ENCODE data around the gene WNK2. TPM values are rescaled to one million over a fixed set of nuclear protein-coding genes. Genes with fewer than 3 reads are reported as not detected.

Gene WNK2
- total RNA-seq, 1 donor from 2014 or later = 1.1 TPM

DNA sequence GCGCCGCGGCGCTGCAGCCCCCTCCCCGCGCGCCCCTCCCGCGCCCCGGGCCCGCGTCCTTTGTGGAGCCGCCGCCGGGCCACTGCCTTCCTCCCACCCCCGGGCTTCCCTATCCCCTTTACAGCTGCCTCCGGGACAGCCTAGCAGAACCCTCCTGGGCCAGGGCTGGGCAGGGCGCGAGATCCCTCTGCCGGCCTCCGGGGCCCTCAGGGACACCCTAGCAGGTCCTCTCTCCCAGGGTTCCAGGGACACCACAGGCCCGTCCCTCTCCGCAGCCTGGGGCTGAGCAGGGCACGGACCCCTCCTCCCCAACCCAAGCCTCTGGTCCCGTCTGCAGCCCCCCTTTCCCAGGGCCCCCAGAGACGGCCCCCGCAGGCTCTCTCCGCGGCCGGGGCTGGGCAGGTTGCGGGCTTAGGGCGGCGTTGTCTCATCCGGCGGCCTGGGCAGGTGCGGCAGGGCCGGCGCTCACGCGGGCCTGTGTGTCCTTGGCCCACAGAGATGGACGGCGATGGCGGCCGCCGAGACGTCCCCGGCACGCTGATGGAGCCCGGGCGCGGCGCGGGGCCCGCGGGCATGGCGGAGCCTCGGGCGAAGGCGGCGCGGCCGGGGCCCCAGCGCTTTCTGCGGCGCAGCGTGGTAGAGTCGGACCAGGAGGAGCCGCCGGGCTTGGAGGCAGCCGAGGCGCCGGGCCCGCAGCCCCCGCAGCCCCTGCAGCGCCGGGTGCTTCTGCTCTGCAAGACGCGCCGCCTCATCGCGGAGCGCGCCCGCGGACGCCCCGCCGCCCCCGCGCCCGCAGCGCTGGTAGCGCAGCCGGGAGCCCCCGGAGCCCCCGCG is 710 bp downstream of the WNK2 start:
- no peak for DNase-seq (ENCODE audit: low spot score)

- DNase-seq (ENCODE audit: low spot score) = no peak
These were observed 1.6 kb downstream of the WNK2 start for GRCh38 chr9:93185266-93186214.

DNA sequence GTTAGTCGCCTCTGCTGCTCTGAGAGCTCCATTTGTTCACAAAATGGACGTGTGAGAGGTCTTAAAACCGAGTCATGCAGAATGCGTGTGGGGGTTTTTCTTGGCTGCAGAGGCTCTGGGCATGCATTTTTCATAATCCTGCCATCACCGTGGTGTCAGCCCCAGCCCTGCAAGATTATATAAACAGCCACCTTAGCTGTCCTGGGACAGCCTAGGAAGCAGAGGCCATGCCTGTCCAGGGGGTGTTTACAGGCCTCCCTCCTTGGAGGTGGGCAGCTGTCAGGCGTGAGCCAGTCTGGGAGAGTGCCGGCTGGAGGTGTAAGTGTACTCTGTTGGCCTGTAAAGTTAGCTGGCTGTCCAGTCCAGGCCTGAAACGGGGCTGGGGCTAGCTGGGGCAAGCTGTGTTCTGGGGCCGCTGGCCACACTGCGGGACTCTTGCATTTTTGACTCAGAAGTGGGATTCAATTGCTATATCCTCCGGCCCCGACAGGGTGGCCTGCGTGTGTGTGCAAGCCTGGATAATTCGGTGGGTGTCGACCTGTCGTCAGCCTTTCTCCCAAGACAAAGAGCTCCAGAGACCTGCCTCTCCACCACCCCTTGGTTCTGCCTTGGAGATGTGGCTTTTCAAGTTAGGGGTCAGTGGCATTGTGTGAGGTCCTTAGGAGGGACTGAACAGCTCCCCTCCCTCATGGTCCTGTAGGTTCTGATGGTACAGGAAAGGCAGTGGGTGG is 2.4 kb downstream of the WNK2 start:
- DNase-seq (ENCODE audit: low spot score) = no peak

GRCh38 chr9:93187047-93187446 is 3.1 kb downstream of the WNK2 start:
- DNase-seq (ENCODE audit: low spot score) = no peak

DNA sequence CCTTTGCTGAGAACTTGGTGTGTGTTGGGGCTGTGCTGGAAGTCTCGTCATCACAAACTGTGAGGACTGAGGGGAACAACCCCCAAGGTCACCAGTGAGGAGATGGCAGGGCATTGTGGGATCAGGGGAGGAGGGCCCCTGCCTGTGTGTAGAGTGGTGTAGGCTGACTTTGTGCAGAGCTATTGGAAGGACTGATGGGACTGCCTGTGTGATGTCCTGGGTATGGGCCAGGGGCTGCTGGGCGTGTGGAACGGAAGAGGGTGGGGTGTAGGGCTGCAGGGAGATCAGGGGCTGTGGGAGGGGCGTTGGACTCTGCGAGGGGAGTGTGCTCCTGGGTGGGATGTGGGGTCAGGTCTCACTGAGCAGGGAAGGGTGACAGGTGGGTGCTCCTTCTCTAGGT is 3.6 kb downstream of the WNK2 start:
- DNase-seq (ENCODE audit: low spot score) = no peak

DNA sequence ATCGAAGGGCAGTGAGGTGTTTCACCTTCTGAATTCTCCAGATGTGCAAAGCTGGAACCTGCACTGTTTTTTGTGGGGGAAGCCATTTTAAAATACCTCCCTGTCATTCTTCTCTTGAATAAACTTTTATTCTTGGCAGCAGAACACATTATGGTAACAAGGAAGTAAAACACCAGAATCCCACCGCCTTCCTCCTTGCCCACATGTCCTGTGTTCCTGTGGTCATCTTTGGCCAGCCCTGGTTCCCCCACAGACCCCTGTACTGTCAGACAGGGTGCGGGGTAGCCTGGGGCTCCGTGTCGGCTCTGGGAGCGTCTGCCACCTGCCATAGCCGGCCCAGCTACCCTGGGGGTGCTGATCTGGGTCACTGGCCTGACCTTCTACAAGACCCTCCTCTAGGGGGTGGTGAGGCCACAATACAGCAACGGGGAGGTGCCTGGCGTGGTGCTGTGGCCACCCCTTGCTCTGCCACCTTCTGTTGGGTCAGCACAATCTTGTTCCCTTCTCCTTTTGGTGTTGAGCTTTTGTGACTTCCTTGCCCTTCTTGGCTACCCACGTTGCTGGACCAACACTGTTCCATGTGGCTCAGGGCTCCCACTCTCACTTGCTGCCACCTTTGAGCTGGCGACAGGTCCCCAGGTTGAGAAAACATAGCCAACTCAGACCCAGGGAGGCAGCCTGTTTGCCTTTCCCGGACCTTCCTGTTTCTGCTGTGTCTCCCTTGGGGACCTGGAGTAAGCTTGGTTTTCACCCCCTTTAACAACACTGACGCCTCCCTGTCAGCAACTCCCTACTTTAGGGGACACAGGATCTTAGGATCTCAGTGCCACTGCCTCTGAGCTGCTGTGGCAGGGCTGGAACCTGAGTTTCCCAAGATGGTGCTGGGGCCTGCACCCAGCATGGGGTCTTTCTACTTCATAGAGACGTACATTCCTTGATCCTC is 4.8 kb downstream of the WNK2 start:
- DNase-seq (ENCODE audit: low spot score) = no peak

GRCh38 chr9:93189369-93190132 is 5.6 kb downstream of the WNK2 start:
- no peak for DNase-seq (ENCODE audit: low spot score)

- DNase-seq (ENCODE audit: low spot score) = no peak
These were observed 6.2 kb downstream of the WNK2 start for GRCh38 chr9:93190133-93190525.

DNA sequence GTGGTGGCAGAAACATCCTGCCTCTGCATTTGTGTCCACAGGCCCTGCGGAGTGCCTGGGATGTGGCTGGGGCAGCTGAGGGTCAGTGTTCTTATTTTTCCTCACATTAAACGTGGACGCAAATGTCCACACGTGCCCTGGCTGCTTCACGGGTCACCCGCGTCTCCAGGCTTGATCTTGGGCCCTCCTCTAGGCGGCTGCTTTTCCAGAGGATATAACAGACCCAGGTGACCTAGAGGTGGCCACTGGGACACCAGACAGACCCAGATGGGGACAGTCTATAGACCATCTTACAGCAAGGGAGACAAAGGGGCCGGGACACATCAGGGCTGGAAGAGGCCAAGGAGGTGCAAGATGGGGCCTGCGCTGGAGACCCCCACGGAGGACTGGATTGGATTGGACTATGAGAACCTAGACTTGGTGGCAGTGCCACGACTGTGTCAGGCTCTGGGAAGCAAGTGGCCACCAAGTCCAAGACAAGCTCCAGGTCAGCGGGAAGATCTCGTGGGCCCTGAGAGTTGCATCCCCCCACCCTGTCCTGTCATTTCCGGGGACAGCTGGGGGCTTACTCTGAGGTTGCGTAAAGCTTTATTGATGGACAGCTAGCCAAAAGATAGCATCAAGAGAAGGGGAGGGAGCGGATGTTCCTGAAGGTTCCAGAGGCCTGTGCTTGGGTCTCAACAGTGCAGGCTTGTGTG is 6.9 kb downstream of the WNK2 start:
- no peak for DNase-seq (ENCODE audit: low spot score)

GRCh38 chr9:93191354-93191660 is 7.4 kb downstream of the WNK2 start:
- no peak for DNase-seq (ENCODE audit: low spot score)

GRCh38 chr9:93192721-93193387 is 8.9 kb downstream of the WNK2 start:
- no peak for DNase-seq (ENCODE audit: low spot score)

GRCh38 chr9:93193388-93194220 is 9.7 kb downstream of the WNK2 start:
- DNase-seq (ENCODE audit: low spot score) = no peak

GRCh38 chr9:93194221-93194625 is 10.3 kb downstream of the WNK2 start:
- DNase-seq (ENCODE audit: low spot score) = no peak

DNA sequence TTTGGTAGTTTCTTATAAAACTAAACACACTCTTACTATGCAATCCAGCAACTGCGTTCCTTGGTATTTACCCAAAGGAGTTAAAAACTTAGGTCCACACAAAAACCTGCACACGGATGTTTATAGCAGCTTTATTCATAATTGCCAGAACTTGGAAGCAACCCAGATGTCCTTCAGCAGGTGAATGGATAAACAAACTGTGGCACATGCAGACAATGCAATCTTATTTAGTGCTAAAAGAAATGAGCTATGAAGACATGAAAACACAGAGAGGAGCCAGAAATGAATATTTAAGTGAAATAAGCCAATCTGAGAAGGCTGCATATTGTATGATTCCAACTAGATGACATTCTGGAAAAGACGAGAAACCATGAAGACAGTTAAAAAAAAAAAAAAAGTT is 10.7 kb downstream of the WNK2 start:
- DNase-seq (ENCODE audit: low spot score) = no peak

GRCh38 chr9:93196096-93197055 is 12.4 kb downstream of the WNK2 start:
- no peak for DNase-seq (ENCODE audit: low spot score)

DNA sequence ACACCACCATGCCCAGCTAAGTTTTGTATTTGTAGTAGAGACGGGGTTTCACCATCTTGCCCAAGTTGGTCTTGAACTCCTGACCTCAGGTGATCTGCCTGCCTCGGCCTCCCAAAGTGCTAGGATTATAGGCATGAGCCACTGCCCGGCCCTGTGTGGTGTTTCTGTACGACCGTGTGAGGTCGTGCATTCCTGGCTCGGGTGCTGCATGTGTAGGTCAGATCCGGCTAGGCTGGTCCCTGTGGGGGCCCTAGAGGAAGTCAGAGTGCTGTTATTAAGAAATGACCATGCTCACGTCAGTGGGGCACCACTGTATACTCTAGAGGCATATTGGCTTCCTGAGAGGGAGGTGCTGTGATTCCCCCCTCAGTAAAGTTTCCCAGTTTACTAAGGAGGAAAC is 13.7 kb downstream of the WNK2 start:
- DNase-seq (ENCODE audit: low spot score) = no peak

Data from mesenteric fat pad (tissue), 1 donor.